Subcutaneous adipose tissue (tissue), 4 donors: ENCODE data around the gene OSBP. TPM values are rescaled to one million over a fixed set of nuclear protein-coding genes. Genes with fewer than 3 reads are reported as not detected.

Experiments
- CTCF ChIP-seq: fragments of 450-650 bp; IDR thresholded peaks from one replicate; pipeline ENCODE4 v1.5.1; 2016; ENCODE audit warnings: low read depth, mild to moderate bottlenecking, control low read depth, antibody characterized with exemption, moderate library complexity
- total RNA-seq, 4 donors: library from RNA; depleted of rRNA; stranded (reverse); fragments of >200 nt; gene quantifications; one replicate each; pipeline ENCODE4 v1.1.0, GENCODE V29; 2016

OSBP gene
- total RNA-seq, 4 donors from 2014 or later, result 43.5 to 54.1 (median 48.1) TPM

- no peak for TF ChIP-seq CTCF
Observed at GRCh38 chr11:59644528-59644927, 29.0 kb upstream of the OSBP start.

GRCh38 chr11:59643390-59643789 lies 27.8 kb upstream of the OSBP start:
- TF ChIP-seq CTCF, result no peak

GRCh38 chr11:59641156-59641555 lies 25.6 kb upstream of the OSBP start:
- TF ChIP-seq CTCF, result no peak

- TF ChIP-seq CTCF, result no peak
Observed at GRCh38 chr11:59630493-59630892, 14.9 kb upstream of the OSBP start.

- no peak for TF ChIP-seq CTCF
Observed at GRCh38 chr11:59629996-59630395, 14.4 kb upstream of the OSBP start.

- no peak for TF ChIP-seq CTCF
Observed at GRCh38 chr11:59625703-59626102, 10.1 kb upstream of the OSBP start.

- TF ChIP-seq CTCF, result no peak
Observed at GRCh38 chr11:59617876-59618275, 2.3 kb upstream of the OSBP start.

- TF ChIP-seq CTCF, result no peak
Observed at GRCh38 chr11:59616396-59616982, 915 bp upstream of the OSBP start.
